SKM-1 treated with dmso at 0.1 percent for 144 hours (cell line): Measurements from ENCODE around the gene PPP1R2B.

ENCODE experiments used
- DNase-seq: peaks from one replicate; lab custom pipeline; 2025; ENCODE audit not compliant: unreplicated experiment; lab: John Stamatoyannopoulos, UW

Gene PPP1R2B

DNA sequence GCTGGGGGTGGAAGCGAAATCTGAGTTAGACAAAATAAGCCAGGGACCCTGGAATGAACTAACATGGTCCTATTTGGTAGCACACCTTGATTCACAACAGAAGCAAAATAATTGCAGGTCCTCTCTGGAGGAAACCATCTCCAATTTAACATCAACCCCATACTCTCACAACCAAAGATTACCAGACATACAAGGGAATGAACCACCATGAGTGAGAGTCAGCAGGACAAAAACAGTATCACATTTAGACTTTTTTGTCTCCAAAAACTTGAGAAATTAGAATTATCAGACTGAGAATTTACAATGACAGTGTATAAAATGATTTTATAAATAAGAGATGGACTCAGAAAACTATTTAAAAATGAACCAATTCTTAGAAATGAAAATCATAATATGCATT is 21.1 kb downstream of the PPP1R2B start:
- no peak for DNase-seq

DNA sequence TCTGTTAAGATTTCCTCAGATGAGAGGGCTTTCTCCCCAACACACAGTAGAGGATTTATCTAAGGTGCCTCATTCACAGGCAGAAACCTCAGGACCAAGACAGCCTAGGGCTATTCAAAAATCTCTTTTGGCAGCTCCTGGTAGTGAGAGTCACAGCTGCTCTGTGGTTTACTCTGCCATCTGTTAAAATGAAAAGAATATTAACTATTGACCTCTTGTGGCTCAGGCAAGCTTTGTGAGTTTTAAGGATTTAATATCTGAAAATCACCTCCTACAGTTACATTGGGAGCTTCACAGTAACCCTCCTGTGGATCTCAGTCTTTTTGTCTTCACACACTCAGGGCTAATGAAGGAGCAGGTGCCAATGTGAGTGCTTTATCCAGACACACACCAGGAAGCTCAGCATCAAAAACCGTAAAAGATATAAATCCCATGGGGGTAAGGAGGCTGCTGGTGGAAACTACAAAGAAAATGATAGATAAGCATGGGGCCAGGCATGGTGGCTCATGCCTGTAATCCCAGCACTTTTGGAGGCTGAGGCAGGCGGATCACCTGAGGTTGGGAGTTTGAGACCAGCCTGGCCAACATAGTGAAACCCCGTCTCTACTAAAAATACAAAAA is 29.7 kb downstream of the PPP1R2B start:
- no peak for DNase-seq

DNA sequence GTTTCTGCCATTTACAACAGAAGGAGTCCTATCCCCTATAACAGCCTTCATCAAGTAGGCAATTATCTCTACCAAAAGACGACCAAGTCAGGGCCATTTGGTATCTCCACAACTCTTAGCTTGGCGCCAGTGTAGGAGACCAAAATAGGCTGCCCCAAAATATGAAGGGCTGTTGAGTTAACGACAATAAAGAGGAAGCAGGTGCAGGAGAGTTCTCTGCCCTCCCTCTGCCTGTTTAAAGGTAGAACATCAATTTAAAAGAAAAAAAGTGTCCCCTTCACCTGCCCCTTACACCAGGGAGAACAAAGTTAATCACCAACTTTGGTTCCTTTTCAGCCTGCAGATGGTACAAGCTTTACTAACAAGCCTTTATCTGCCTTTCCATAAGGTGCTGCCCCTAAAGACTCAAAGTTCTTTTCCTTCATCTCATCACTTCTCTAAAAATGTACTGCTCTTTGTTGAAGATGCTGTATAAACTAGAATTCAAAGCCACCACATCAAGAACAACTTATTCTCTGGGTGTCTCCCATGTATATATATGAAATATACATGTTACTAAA is 33.3 kb downstream of the PPP1R2B start:
- no peak for DNase-seq

DNA sequence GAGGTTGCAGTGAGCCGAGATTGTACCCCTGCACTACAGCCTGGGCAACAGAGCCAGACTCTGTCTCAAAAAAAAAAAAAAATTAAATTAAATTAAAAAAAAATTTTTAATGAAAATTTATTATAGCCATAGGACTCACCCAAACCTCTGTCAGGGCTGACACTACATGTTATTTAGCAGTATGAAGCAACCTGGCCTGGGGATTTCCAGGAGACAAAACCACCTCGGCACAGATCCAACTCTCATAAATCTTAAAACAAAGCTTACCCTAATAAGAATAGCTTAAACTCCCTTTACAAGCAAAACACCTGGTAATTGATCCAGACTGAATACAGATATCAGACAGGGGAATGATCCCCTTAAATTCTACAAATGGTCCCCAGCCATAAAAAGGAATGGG is 38.4 kb downstream of the PPP1R2B start:
- no peak for DNase-seq

DNA sequence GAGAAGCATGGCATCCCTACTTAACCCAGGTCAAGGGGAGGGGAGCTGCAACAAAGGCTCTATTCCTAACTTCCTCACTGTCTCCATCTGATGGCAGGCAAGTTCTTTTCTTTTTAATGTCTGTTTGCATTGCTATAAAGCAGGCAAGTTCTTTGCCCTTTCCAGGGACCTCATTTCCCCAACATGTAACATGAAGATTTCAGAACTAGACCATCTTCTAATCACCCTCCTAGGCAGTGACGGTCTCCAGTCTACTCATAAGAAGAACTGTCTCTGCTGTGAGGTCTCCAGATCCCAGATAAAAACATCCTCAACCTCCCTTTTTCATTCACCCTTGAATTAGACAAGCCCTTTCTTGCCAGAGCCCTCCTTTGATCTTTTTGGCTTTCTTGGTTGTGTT is 42.1 kb downstream of the PPP1R2B start:
- no peak for DNase-seq

DNA sequence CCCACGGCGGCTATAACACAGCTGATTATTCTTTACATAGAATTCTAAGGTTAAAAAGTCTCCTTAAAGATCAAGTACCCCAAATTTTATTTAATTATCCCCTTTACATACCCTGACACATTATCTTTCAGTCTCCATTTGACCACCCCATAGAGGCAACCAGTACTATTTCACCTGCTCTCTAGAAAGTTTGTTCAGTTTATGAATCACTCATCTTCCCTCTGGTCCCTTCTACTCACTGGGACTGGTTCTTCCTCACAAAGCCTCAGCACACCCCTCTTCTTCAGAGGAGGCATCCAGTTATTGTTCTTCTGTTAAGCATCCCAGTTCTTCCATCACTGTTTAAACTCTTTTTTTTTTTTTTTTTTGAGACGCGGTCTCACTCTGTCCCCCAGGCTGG is 42.8 kb downstream of the PPP1R2B start:
- DNase-seq: no peak

DNA sequence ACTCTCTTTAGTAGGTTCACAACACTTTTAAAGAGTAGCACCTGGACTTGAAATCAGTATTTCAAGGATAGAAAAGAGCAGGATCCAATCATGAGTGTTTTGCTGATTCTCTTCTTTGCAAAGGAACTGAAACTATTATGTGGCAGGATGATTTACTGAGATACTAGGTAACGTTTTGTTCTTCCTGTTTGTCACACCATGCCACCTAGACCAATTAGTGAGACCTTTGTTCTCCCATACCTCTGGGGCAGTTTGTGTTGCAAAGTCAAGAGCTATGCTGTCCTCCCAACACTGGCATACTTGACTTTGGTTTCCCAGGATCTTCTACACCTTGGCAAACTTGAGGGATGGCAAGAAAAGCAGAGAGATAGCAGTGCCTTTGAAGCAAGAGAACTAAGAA is 43.4 kb downstream of the PPP1R2B start:
- DNase-seq: no peak

DNA sequence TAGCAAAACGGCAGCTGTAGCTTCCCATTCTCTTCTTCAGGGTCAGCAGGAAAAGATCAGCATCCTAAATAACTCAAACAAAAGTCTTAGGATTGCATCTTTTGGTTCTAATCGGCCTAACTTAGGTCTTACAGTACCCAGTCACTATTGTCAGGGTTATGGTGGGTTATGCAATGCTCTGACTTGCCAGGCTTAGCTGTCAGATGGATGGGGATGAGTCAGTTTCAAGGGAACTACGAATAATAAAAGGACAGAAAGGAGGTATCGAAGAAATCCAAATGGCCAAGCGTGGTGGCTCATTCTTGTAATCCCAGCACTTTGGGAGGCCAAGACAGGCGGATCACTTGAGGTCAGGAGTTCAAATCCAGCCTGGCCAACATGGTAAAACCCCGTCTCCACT is 46.5 kb downstream of the PPP1R2B start:
- no peak for DNase-seq
